Astrocyte of the cerebellum (primary cell): Measurements from ENCODE around the gene RIPK1.
A peak's percentile ranks its signal among the peaks of the same experiment; 100 is the strongest.
"Not testable (repeated sequence)": the region's sequence is repeated elsewhere in the genome, so short reads cannot be mapped to it uniquely, and the experiment has no call there.

Experiments used
- DNase-seq: peaks from one replicate; pipeline ENCODE4 v3.0.0-alpha.2; 2011; ENCODE audit warnings: low read depth
- H3K4me3 ChIP-seq: 2 replicates; pipeline ENCODE4 v1.5.1; 2011; ENCODE audit warnings: mild to moderate bottlenecking, low read depth, low read length, moderate library complexity
- CTCF ChIP-seq: IDR thresholded peaks from 2 replicates; pipeline ENCODE4 v1.5.1; 2012; ENCODE audit warnings: low read length, low read depth, moderate library complexity, mild to moderate bottlenecking; ENCODE audit errors: missing control alignments
- in situ Hi-C: cut with HindIII; loops from 2 replicates; pipeline ENCODE4 v1.10.0; 2017; ENCODE audit warnings: low sequenced_read_pairs

The RIPK1 gene

DNA sequence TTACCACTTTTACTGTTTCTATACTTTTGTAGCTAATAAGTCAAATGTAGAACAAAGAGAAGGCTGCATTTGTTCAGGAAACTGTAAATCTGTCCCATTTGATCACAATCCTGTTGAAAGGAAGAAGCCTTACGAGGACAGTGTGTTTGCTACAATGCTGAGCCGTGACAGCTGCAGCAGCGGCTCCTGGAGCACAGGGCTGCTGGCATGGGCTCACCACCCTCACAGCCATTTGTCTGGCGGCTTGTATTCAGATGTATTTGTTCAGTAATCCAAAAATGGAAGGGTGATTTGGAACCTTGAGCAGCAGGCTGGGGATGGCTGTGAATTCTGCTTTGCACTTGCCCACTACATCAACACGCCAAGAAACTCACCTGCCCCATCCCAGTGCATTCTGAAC is 83.4 kb downstream of the RIPK1 start:
- no peak for DNase-seq
- H3K4me3 ChIP-seq = no peak overlapping the region
- in situ Hi-C loops = no loop called here
- TF ChIP-seq CTCF = no peak

DNA sequence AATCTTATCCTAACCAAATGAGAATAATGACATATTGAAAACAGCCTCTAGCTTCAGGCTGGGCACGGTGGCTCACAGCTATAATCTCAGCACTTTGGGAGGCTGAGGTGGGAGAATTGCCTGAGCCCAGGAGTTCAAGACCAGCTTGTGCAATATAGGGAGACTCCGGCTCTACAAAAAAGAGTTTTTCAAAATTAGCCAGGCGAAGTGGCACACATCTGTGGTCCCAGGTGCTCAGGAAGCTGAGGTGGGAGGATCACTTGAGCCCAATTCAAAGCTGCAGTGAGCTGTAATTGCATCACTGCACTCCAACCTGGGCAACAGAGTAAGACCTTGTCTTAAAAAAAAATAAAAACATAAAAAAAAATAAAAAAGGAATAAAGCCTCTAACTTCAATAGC is 84.4 kb downstream of the RIPK1 start:
- DNase-seq = no peak
- no peak for TF ChIP-seq CTCF
- H3K4me3 ChIP-seq = no peak overlapping the region
- in situ Hi-C loops = no loop called here

DNA sequence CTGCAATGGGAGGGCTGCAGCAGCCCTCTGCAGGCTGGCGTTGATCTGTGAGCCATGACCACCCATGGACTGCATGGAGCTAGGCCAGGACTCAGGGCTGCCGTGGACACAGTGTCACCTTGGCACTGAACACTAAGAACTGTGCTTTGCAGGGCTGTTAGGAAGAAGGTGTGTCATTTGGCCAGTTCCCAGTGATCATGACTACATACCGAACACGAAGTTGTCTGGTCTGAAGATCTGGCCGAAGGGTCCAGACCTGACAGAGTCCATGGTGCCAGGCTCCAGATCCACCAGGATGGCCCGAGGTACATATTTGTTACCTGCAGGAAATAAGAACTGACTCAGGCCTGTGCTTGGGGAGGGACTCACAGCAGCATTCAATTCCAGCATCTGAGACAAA is 87.1 kb downstream of the RIPK1 start:
- H3K4me3 ChIP-seq, DNase-seq, in situ Hi-C loops: not testable (repeated sequence)

DNA sequence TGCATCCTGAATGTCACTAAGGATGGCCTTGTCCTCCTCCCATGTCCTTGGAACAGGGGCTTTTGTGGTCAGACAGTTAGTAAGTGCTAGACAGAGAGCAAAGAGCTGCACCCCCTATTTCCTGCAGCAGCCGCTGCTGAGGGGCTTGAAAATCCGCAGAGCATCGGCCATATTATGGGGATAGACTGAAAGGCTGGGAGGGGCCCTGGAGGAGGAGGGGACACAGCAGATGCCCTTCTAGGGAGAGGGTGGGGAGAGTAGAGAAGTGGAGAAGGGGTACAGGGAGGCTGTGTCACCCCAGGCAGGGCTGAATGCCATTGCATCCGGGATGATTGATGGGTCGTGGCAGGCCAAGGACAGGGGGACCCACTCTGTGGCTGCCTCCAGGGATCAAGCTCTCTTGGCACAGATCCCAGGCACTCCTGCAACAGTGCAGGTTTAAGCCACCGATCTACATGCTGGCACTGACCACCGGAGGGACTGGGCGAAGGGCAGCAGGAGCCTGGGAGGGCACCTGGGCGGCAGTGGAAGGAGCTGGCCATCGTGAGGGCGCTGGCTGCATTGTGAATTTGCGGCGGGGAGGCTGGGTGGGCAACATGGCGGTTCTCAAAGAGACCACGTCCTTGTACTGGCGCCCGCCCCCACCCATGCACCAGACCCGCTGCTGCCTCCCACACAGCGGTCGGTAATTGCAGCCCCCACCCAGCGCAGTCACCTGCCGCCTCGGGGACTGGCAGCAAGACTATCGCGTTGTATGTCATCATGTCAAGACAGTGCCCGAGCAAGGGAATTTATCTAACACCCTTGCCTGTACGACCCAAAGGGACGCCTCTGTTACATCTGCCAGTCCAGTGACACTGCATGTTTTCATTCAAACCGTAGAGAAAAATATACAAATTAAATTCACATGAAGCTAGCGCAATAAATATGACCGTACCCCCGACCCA is 88.2 kb downstream of the RIPK1 start:
- in situ Hi-C loops, DNase-seq: not testable (repeated sequence)
- H3K4me3 ChIP-seq = peak overlapping the region; percentile 87

GRCh38 chr6:3157131-3157933 is 89.0 kb downstream of the RIPK1 start, which contains the start of gene TUBB2A:
Gene TUBB2A, minus strand, starts transcription at chr6:3157544. Its CDS starts 81 bp downstream, at chr6:3157463.
- peak; percentile 19 for TF ChIP-seq CTCF
- DNase-seq = peak; percentile 40
- peak within 1 kb of the TSS; percentile 87 for H3K4me3 ChIP-seq
- in situ Hi-C loops = no loop called here

DNA sequence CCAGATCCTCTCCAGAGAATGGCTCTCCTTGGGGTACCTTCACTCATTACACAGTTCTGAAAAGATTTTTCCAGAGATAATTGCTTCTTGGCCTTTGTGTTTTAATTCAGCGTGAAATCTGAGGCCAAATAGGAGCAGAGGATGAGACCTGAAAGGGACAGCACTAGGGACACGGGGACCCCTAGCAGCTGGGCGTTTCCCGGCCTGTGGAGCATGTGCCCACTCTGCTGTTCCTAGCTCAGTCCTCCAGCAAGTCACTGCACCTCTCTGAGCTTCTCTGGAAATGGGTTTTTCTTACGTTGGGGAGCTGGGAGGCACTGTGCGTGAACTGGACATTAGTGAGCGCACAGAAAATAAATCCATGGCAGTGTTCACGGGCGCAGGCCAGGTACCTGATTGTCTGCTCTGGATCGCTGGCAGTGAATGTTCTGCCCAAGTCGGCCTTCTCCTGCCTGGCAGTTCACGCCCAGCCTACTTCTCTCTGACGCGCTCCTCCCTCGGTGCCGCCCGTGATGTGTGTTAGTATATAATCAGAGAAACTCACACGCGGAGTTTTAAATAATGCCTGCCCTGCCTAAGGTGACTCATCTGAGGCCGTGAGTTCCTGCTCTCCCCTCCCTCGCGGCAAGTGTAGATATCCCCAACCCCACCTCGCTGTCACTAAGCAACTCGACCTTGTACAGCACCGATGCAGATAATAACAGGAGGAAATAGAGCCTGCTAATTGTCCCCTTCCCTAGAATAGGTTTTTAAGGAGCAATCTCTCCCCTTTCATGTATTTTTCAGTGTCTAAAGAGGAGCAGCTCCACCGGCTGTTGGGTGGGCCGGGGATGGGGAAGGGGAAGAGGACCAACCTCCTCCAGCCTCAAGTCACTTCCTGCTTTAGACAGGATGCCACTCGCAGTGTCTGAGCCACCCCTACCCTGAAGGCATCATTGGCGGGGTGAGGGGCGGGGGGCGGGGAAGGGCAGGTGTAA is 91.8 kb downstream of the RIPK1 start:
- DNase-seq = no peak
- no peak for TF ChIP-seq CTCF
- in situ Hi-C loops = no loop called here
- H3K4me3 ChIP-seq = no peak overlapping the region

- peak overlapping the region; percentile 69 for H3K4me3 ChIP-seq
- in situ Hi-C loops = no loop called here
- DNase-seq = no peak
- no peak for TF ChIP-seq CTCF
Observed at GRCh38 chr6:3162067-3162497, 93.8 kb downstream of the RIPK1 start.
